AG09309 (cell line): ENCODE results near the gene MYO1E.

Experiments
- DNase-seq: peaks from one replicate; pipeline ENCODE4 v3.0.0-alpha.2; 2010; ENCODE audit warnings: low read depth
- H3K4me3 ChIP-seq: 2 replicates; pipeline ENCODE4 v1.5.1; 2011; ENCODE audit warnings: mild to moderate bottlenecking, low read depth, low read length, moderate library complexity; ENCODE audit not compliant: control insufficient read depth
- CTCF ChIP-seq: IDR thresholded peaks from 2 replicates; pipeline ENCODE4 v1.5.1; 2011; ENCODE audit warnings: mild to moderate bottlenecking, low read depth, low read length, inconsistent platforms; ENCODE audit not compliant: insufficient read depth, control insufficient read depth; ENCODE audit errors: missing control alignments

Gene MYO1E

GRCh38 chr15:59206623-59207183, 166.0 kb downstream of the MYO1E start, which contains the start of gene LDHAL6B:
Gene LDHAL6B (plus strand): TSS chr15:59206843. CDS start chr15:59206941, 98 bp downstream.
- no peak for DNase-seq
- no peak for TF ChIP-seq CTCF
- no peak within 1 kb of the TSS for H3K4me3 ChIP-seq

- no peak for DNase-seq
- H3K4me3 ChIP-seq: no peak overlapping the region
- no peak for TF ChIP-seq CTCF
Observed at GRCh38 chr15:59205839-59206622, 166.6 kb downstream of the MYO1E start.

GRCh38 chr15:59203657-59204056, 169.0 kb downstream of the MYO1E start:
- TF ChIP-seq CTCF: no peak
- no peak overlapping the region for H3K4me3 ChIP-seq
- DNase-seq: no peak

GRCh38 chr15:59203008-59203407, 169.7 kb downstream of the MYO1E start:
- TF ChIP-seq CTCF: no peak
- DNase-seq: no peak
- H3K4me3 ChIP-seq: no peak overlapping the region

GRCh38 chr15:59200560-59200959, 172.1 kb downstream of the MYO1E start:
- H3K4me3 ChIP-seq: no peak overlapping the region
- no peak for TF ChIP-seq CTCF
- no peak for DNase-seq

- no peak overlapping the region for H3K4me3 ChIP-seq
- no peak for TF ChIP-seq CTCF
- DNase-seq: no peak
Observed at GRCh38 chr15:59199626-59200465, 172.8 kb downstream of the MYO1E start.
